ENCODE measurements around the gene CAMP. TPM values are rescaled to one million over a fixed set of nuclear protein-coding genes. Genes with fewer than 3 reads are reported as not detected.

CAMP gene
- total RNA-seq, 1 donor, result not detected

DNA sequence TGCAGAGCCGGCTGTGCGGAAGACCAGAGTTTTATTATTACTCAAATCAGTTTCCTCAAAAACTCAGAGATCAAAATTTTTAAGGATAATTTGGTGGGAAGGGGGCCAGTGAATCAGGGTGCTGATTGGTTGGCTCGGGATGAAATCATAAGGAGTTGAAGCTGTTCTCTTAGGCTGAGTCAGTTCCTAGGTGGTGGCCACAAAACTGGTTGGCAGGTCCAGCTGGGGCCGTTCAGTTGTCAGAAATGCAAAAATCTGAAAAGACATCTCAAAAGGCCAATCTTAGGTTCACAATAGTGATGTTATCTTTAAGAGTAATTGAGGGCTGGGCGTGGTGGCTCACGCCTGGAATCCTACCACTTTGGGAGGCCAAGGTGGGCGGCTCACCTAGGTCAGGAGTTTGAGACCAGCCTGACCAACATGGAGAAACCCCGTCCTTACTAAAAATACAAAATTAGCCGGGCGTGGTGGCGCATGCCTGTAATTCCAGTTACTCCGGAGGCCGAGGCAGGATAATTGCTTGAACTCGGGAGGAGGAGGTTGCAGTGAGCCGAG, 15.3 kb downstream of the CAMP start:
- TF ChIP-seq CTCF (IDR thresholded peaks at IDR 0.05; ENCODE audit: insufficient read depth, low read depth, low read length), result no peak
- no peak overlapping the region for H3K4me3 ChIP-seq (ENCODE audit: low read depth, low read length)
- DNase-seq (ENCODE audit: low read depth), result no peak

DNA sequence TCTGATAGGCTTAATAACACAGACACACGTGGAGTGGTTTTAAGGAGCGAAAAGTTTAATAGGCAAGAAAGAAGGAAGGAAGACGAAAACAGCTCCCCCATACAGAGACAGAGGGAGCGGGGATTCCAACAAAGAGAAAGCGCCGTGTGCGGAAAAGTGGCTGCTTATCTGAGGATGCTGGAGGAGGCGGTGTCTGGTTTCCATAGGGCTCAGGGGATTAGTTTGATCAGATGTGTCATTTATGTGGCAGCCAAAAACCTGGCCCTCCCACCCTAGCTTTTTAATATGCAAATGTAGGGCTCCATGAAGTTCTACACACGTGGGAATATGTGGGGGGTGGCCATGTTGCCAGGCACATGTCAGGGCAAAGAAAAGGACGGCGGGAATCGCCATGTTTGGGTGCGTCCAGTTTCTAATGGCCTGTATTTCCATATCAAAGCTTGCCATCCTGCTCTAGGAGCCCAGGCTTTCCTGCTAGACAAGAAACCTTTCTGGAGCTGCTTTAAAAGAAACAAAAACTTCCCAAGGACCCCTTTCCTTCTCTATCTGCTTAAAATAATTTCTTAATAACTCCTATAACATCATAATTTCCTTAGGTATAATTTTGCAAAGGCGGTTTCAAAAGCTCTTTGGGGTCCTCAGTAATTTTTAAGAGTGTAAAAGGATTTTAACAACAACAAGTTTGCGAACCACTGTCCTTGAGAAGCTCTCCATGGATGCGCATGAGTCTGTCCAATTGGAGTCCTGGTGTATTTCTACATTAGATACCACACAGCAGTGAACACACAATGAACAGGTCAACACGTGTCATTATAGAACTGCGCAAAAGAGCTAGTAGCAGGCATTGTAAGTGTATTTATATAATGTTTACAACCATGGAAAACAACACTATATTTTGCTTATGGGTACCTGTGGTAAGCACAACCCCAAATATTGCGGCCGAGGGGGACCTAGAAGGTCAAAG, 17.0 kb downstream of the CAMP start:
- DNase-seq (ENCODE audit: low read depth), result no peak
- no peak for TF ChIP-seq CTCF (IDR thresholded peaks at IDR 0.05; ENCODE audit: insufficient read depth, low read depth, low read length)
- peak overlapping the region; percentile 87 for H3K4me3 ChIP-seq (ENCODE audit: low read depth, low read length)

DNA sequence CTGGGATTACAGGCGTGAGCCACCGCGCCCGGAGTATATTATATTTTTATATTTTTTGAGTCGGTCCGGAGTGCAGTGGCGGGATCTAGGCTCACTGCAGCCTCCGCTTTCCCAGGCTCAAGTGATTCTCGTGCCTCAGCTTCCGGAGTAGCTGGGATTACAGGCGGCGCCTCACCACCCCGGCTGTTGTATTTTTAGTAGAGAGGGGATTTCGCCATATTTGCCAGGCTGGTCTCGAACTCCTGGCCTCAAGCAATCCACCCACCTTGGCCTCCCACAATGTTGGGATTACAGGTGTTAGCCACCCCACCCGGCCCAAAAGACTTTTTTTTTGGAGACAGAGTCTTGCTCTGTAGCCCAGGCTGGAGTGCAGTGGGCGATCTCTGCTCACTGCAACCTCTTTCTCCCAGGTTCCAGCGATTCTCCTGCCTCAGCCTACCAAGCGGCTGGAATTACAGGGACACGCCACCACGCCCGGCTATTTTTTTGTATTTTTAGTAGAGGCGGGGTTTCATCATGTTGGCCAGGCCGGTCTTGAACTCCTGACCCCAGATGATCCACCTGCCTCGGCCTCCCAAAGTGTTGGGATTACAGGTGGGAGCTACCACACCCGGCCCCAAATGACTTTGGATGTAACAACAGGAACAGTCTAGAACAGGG, 18.6 kb downstream of the CAMP start:
- TF ChIP-seq CTCF (IDR thresholded peaks at IDR 0.05; ENCODE audit: insufficient read depth, low read depth, low read length), result no peak
- H3K4me3 ChIP-seq (ENCODE audit: low read depth, low read length), result peak overlapping the region; percentile 87
- DNase-seq (ENCODE audit: low read depth), result peak; percentile 47

DNA sequence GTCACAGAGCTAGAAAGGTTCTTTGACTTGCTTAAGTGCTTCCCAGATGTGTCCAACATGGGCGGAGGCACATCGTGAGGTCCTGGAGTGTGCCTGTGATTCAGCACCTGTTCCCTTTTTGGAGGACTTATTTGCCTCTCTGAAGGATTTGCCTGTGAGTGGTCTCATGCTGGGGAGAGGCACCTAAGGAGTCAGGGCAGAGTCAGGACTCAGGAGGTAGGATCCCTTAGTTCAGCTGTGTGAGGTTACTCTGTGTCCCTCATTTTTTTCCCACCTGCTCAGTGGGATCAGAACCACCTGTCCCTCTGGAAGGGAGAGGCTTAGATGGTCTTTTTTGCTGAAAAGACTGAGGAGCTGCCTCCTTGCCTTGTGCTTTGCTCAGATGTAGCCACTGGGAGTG, 20.6 kb downstream of the CAMP start:
- no peak for TF ChIP-seq CTCF (IDR thresholded peaks at IDR 0.05; ENCODE audit: insufficient read depth, low read depth, low read length)
- no peak for DNase-seq (ENCODE audit: low read depth)
- H3K4me3 ChIP-seq (ENCODE audit: low read depth, low read length), result no peak overlapping the region

- no peak overlapping the region for H3K4me3 ChIP-seq (ENCODE audit: low read depth, low read length)
- no peak for DNase-seq (ENCODE audit: low read depth)
- TF ChIP-seq CTCF (IDR thresholded peaks at IDR 0.05; ENCODE audit: insufficient read depth, low read depth, low read length), result no peak
Measured at GRCh38 chr3:48244461-48244860, 21.2 kb downstream of the CAMP start.

- TF ChIP-seq CTCF (IDR thresholded peaks at IDR 0.05; ENCODE audit: insufficient read depth, low read depth, low read length), result no peak
- no peak overlapping the region for H3K4me3 ChIP-seq (ENCODE audit: low read depth, low read length)
- no peak for DNase-seq (ENCODE audit: low read depth)
Measured at GRCh38 chr3:48245136-48245535, 21.8 kb downstream of the CAMP start.

Data from fibroblast of villous mesenchyme (primary cell).